Measurements from ENCODE around the gene MIDN.

GRCh38 chr19:1230783-1231489 is 17.4 kb upstream of the MIDN start:
- TF ChIP-seq CTCF (IDR thresholded peaks at IDR 0.05) (no peak), POLR2AphosphoS5 (IDR thresholded peaks at IDR 0.05) (no peak)
